Colonic mucosa (tissue), 4 donors: Measurements from ENCODE around the gene C16orf87. TPM values are rescaled to one million over a fixed set of nuclear protein-coding genes. Genes with fewer than 3 reads are reported as not detected.

Experiments
- DNase-seq: peaks from one replicate; pipeline ENCODE4 v3.0.0-alpha.2; 2020
- H3K27ac ChIP-seq: fragments of 200-600 bp; one replicate; pipeline ENCODE4 v1.8.0; 2021
- H3K27me3 ChIP-seq: fragments of 200-600 bp; one replicate; pipeline ENCODE4 v1.8.0; 2021
- H3K36me3 ChIP-seq: fragments of 200-600 bp; one replicate; pipeline ENCODE4 v1.8.0; 2021
- H3K4me1 ChIP-seq: fragments of 200-600 bp; one replicate; pipeline ENCODE4 v1.8.0; 2021; ENCODE audit warnings: mild to moderate bottlenecking
- H3K4me3 ChIP-seq: fragments of 200-600 bp; one replicate; pipeline ENCODE4 v1.8.0; 2021
- H3K9ac ChIP-seq, 2 donors: one replicate each; pipeline ENCODE4 v1.7.0; 2013; ENCODE audit warnings: control low read depth in 2 of 2, low read depth in 2 of 2, low read length in 2 of 2
- H3K9me3 ChIP-seq: fragments of 200-600 bp; one replicate; pipeline ENCODE4 v1.8.0; 2021
- CTCF ChIP-seq: fragments of 200-600 bp; IDR thresholded peaks from one replicate; pipeline ENCODE4 v1.8.0; 2022; ENCODE audit warnings: antibody characterized with exemption, mild to moderate bottlenecking
- intact Hi-C: fragments of 100-400 bp; cut with DNase I; formaldehyde crosslinking; loops from one replicate; pipeline ENCODE4 v1.14.1; 2022
- total RNA-seq, 2 donors: library from RNA; stranded (reverse); fragmentation: NEBNext Ultra II Directional in 1 of 2; extraction: Animal tissue kit (Norgen Biotek cat#: 25700) in 1 of 2; gene quantifications; one replicate each; pipeline ENCODE4 v1.2.1, GENCODE V29; 2021
- donor health status: healthy.
- donor health status: DM: no; HTN: no; CAD: no.
- donor health status: DM: no; HTN: no; CAD: no.

C16orf87 gene
- total RNA-seq, 2 donors from 2014 or later = 4.8 to 6.7 TPM

GRCh38 chr16:46848768-46849764, 18.1 kb upstream of the C16orf87 start:
- Histone ChIP-seq H3K9ac (no peak overlapping the region), H3K27me3 (no peaks in the 10 kb centered on the region), H3K36me3 (no peaks in the 10 kb centered on the region), H3K9me3 (no peaks in the 10 kb centered on the region), H3K4me3 (no peak overlapping the region), H3K4me1 (no peaks in the 10 kb centered on the region), H3K27ac (no peak overlapping the region)
- no peak for DNase-seq
- intact Hi-C loops = no loop called here
- no peak for TF ChIP-seq CTCF

- H3K36me3 ChIP-seq = no peaks in the 10 kb centered on the region
These were observed 15.0 kb upstream of the C16orf87 start for GRCh38 chr16:46845952-46846351.

GRCh38 chr16:46844771-46845170, 13.8 kb upstream of the C16orf87 start:
- TF ChIP-seq CTCF = no peak
- no peak overlapping the region for H3K4me3 ChIP-seq
- no peak overlapping the region for H3K27ac ChIP-seq
- intact Hi-C loops = no loop called here
- no peaks in the 10 kb centered on the region for H3K27me3 ChIP-seq
- H3K36me3 ChIP-seq = no peaks in the 10 kb centered on the region
- DNase-seq = no peak
- H3K9ac ChIP-seq = no peak overlapping the region
- no peaks in the 10 kb centered on the region for H3K9me3 ChIP-seq
- H3K4me1 ChIP-seq = no peaks in the 10 kb centered on the region

More at GRCh38 chr16:46845952-46846351, 15.0 kb upstream of the C16orf87 start:
- Histone ChIP-seq H3K4me3 (no peak overlapping the region), H3K4me1 (no peaks in the 10 kb centered on the region), H3K27me3 (no peaks in the 10 kb centered on the region), H3K9ac (no peak overlapping the region), H3K27ac (no peak overlapping the region), H3K9me3 (no peaks in the 10 kb centered on the region)
- no peak for DNase-seq
- intact Hi-C loops = no loop called here
- no peak for TF ChIP-seq CTCF

GRCh38 chr16:46843898-46844642, 13.1 kb upstream of the C16orf87 start:
- H3K27me3 ChIP-seq = no peaks in the 10 kb centered on the region
- no peaks in the 10 kb centered on the region for H3K9me3 ChIP-seq
- intact Hi-C loops = no loop called here
- H3K27ac ChIP-seq = no peak overlapping the region
- no peak overlapping the region for H3K4me3 ChIP-seq
- no peaks in the 10 kb centered on the region for H3K4me1 ChIP-seq
- DNase-seq = no peak
- no peaks in the 10 kb centered on the region for H3K36me3 ChIP-seq
- no peak overlapping the region for H3K9ac ChIP-seq
- no peak for TF ChIP-seq CTCF

- TF ChIP-seq CTCF = no peak
- Histone ChIP-seq H3K9ac (no peak overlapping the region), H3K27ac (no peak overlapping the region), H3K4me3 (no peak overlapping the region), H3K36me3 (no peaks in the 10 kb centered on the region), H3K4me1 (no peaks in the 10 kb centered on the region), H3K27me3 (no peaks in the 10 kb centered on the region), H3K9me3 (no peaks in the 10 kb centered on the region)
- intact Hi-C loops = no loop called here
- no peak for DNase-seq
These were observed 11.4 kb upstream of the C16orf87 start for GRCh38 chr16:46842192-46842895.
